Kidney epithelial cell (primary cell): Measurements from ENCODE around the gene ASPSCR1. TPM values are rescaled to one million over a fixed set of nuclear protein-coding genes. Genes with fewer than 3 reads are reported as not detected.

Experiments used
- DNase-seq: peaks from one replicate; pipeline ENCODE4 v3.0.0-alpha.2; 2010; ENCODE audit warnings: low read depth
- H3K27me3 ChIP-seq: 2 replicates; pipeline ENCODE4 v1.6.0; 2011; ENCODE audit warnings: low read length; ENCODE audit not compliant: control insufficient read depth, insufficient read depth
- H3K36me3 ChIP-seq: 2 replicates; pipeline ENCODE4 v1.5.1; 2011; ENCODE audit warnings: low read length; ENCODE audit not compliant: control insufficient read depth, insufficient read depth
- H3K4me3 ChIP-seq: 2 replicates; pipeline ENCODE4 v1.5.1; 2011; ENCODE audit warnings: low read depth, mild to moderate bottlenecking, control low read depth, low read length
- total RNA-seq: library from RNA; depleted of rRNA; stranded (reverse); fragments of >200 nt; gene quantifications from 2 replicates; pipeline ENCODE4 v1.2.3, GENCODE V29; 2015
- TF ChIP-seq, protein P1 (sequence below): IDR thresholded peaks from 2 replicates; pipeline ENCODE4 v1.5.1; 2011; ENCODE audit warnings: mild to moderate bottlenecking, moderate library complexity, low read length, control low read depth, inconsistent platforms; ENCODE audit not compliant: insufficient read depth, poor library complexity, severe bottlenecking

ASPSCR1 gene
- total RNA-seq, 1 donor from 2014 or later: 19.5 TPM

- no peak within 1 kb of the TSS for H3K4me3 ChIP-seq
- TF ChIP-seq, protein P1, sequence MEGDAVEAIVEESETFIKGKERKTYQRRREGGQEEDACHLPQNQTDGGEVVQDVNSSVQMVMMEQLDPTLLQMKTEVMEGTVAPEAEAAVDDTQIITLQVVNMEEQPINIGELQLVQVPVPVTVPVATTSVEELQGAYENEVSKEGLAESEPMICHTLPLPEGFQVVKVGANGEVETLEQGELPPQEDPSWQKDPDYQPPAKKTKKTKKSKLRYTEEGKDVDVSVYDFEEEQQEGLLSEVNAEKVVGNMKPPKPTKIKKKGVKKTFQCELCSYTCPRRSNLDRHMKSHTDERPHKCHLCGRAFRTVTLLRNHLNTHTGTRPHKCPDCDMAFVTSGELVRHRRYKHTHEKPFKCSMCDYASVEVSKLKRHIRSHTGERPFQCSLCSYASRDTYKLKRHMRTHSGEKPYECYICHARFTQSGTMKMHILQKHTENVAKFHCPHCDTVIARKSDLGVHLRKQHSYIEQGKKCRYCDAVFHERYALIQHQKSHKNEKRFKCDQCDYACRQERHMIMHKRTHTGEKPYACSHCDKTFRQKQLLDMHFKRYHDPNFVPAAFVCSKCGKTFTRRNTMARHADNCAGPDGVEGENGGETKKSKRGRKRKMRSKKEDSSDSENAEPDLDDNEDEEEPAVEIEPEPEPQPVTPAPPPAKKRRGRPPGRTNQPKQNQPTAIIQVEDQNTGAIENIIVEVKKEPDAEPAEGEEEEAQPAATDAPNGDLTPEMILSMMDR: no peak
- DNase-seq: no peak
- H3K36me3 ChIP-seq: no peaks in the 10 kb centered on the region
- peaks cover 65% of the 10 kb centered on the region for H3K27me3 ChIP-seq
These were observed 16.3 kb upstream of the ASPSCR1 start, which contains the start of gene NOTUM for GRCh38 chr17:81961087-81961511. NOTUM (minus strand) TSS chr17:81961187; CDS start chr17:81960909, 278 bp downstream.

- Histone ChIP-seq H3K4me3 (no peak overlapping the region), H3K36me3 (no peaks in the 10 kb centered on the region), H3K27me3 (peaks cover 71% of the 10 kb centered on the region)
- TF ChIP-seq, protein P1: no peak
- DNase-seq: no peak
These were observed 15.6 kb upstream of the ASPSCR1 start for GRCh38 chr17:81961521-81962498.

- Histone ChIP-seq H3K4me3 (no peak overlapping the region), H3K36me3 (no peaks in the 10 kb centered on the region), H3K27me3 (peaks cover 66% of the 10 kb centered on the region)
- TF ChIP-seq, protein P1: no peak
- DNase-seq: no peak
These were observed 14.7 kb upstream of the ASPSCR1 start for GRCh38 chr17:81962499-81963441.

DNA sequence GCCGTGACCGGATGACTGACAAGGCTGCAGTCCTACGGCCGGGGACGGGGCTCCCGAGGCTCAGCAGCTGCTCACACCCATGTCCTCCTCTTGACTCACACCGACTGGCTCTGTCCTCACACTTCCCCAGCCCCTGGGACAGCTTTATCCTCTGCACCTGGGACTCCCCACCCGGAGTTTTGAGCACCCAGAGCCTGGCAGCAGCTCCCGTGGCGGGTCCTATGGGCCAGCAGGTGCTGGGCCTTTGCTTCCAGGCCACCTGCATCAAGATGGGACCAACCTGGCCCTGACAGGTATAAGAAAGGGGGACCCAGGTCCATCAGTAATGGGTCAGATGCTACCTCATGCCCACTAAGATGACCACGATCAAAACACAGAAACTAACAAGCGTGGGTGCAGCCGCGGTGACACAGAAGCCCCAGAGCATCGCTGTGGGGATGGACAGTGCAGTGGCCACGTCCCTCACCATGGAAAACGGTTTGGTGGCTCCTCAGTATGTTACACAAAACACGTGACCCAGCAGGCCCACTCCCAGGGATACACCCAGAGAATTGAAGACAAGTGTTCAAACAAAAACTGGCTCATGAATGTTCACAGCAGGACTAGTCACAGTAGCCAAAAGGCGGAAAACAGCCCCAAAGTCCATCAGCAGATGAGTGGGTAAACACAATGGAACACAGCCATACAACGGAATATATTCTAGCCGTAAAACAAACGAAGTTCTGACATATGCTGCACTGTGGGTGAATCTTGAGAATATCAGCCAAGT, 13.2 kb upstream of the ASPSCR1 start:
- no peak for DNase-seq
- Histone ChIP-seq H3K27me3 (peaks cover 53% of the 10 kb centered on the region), H3K36me3 (no peaks in the 10 kb centered on the region), H3K4me3 (no peak overlapping the region)
- TF ChIP-seq, protein P1: no peak
